IPS-11a (cell line): ENCODE results near the gene ATP6V0E1.

Experiments used
- H3K4me3 ChIP-seq: one replicate; pipeline ENCODE4 v1.5.1; 2013; ENCODE audit warnings: low read depth, low read length, control low read depth

The ATP6V0E1 gene

DNA sequence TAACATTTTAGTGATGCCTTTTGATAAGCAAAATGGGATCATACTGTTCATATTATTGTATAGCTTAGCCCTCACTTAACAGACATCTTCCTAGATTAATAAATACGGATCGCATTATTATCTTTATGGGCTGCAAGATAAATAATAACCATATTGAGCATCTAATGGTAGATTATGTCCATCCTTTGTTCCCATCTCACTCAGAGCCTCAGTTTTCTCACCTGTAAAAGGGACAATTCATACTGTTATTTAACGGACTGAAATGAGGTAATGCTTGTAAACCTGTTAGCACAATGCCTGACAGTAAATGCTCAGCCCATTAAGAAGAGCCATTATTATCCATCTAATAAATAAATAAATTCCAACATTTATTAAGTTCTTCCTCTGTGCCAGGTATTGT is 27.3 kb upstream of the ATP6V0E1 start:
- H3K4me3 ChIP-seq = no peak overlapping the region

DNA sequence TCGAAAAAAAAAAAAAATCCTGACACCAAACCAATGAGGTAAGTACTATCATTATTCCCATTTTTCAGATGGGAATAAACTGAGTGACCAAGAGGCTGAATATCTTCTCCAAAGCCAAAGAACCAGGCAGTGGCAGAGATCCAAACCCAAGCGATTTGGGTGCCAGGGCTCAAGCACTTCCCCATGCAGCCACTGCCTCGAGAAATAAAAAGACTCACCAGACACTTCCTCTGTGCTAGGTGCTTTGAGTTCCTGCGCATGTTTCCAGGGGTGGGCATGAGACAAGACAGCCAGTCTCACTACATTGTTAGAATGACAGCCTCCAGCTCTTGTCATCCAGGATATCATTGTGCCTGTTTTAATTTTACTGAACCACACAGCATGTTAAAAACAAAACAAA is 26.6 kb upstream of the ATP6V0E1 start:
- no peak overlapping the region for H3K4me3 ChIP-seq

DNA sequence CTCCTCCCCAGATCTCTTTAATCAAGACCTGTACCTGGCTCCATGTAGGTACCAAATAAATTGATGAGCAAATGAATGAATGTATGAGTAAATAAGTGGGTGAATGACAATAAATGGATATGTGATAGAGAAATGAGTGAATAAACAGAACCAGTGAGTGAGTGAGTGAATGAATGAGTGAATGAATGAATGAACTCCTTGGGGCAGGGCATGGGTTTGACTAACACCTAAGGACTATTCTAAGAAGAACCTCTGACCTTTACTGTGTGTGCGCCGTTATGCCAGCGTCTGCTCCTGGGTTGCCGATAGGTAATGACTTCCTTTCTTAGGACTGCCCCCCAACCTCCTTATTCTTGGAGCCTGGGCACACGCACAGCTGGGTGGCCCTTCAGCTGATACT is 26.1 kb upstream of the ATP6V0E1 start:
- H3K4me3 ChIP-seq = no peak overlapping the region

DNA sequence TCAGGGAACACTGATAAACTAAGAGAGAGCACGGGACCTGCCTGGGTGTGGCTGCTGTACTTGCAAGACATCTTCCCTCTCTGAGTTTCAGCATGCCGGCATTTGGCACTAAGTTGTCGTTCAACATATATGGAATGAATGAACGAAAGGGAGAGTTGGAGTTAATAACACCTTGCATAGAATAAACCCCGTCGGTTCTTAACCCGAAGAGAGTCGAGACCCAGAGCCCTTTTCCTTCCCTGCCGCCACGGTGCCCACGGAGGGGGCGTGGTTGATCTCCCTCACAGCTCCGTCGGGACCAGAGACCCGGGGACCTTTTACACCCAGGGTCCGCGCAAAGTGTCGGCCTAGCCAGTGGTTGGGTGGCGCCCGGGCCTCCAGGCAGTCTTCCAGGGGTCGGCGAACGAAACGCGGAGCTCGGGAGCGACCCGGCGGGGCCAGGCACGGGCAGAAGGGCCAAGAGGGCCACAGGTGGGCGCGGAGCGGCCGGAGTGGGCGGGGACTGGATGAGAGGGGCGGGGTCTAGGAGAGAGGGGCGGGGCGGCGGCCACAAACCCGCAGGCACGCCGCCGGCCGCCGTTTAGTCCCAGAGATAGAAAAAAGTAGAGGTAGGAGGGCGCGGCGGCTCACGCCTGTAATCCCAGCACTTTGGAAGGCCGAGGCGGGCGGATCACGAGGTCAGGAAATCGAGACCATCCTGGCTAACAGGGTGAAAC is 25.1 kb upstream of the ATP6V0E1 start:
- peak overlapping the region; percentile 59 for H3K4me3 ChIP-seq

DNA sequence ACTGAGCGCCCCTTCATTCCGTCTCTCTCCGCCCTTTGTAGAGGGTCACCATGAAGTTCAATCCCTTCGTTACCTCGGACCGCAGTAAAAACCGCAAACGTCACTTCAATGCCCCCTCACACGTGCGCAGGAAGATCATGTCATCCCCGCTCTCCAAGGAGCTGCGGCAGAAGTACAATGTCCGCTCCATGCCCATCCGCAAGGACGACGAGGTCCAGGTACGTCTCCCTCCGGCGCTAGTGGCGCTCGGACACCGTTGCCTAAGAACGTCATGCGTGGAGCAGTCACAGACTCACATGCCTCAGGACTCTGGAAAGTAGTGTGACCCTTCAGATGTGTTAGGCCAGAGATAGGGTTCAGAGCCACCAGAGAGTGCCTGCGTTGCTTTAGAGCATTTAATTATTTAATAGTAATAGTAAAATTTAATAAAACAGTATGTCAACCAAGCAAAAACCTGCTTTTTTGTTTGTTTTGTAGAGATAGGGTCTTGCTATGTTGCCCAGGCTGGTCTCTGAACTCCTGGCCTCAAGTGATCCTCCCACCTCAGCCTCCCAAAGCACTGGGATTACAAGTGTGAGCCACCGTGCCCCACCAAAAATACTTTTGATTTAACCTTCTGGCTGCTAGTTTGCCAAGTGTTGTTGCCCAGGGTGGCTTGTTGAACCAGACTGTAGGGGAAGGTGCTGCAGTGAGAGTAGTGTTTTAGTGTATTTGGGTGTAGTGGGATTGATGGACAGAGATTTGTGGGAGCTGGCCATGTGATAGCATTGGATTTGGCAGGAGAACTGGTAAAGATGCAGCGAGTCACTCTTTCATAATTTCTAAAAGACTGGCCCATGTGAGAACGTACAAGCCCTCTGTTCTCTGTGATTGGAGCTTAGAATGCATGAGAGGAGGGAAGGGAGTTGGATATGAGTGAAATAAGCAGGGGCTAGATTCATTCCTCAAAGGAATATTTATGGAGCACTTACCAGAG is 23.5 kb upstream of the ATP6V0E1 start:
- H3K4me3 ChIP-seq = peak overlapping the region; percentile 99

DNA sequence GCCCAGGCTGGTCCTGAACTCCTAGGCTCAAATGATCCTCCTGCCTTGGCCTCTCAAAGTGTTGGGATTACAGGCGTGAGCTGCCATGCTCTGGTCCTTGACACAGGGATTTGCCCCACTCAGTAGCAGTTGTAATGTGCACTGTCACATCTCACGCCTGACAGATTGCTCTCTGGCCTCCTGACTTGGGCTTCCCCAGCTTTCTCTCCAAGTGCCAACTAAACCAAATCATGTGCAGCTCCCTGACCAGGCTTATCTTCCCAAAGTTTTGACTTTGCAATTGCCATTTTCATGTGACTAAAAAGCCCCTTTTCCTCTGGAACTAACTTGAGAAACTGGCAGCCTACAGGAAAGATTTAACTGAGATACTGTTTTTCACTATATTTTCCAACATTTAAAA is 13.7 kb upstream of the ATP6V0E1 start:
- no peak overlapping the region for H3K4me3 ChIP-seq

DNA sequence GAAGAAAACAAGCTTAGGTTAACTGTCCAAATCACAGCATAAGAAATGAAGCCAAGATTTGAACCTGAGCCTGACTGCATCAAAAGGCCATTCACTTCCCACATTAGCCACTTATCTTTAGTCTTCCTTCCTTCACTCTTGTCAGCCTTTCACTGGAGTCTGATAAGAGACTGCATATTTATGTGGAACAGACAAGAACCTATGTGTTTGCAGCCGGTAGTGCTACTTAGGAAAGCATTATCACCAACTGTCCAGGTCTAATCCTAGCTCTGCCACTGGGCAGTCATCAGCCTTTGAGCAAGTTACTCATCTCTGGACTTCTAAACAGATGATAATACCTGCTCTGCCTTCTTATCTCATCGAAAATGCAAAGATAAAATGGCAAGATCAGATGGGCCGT is 12.1 kb upstream of the ATP6V0E1 start:
- H3K4me3 ChIP-seq = no peak overlapping the region

DNA sequence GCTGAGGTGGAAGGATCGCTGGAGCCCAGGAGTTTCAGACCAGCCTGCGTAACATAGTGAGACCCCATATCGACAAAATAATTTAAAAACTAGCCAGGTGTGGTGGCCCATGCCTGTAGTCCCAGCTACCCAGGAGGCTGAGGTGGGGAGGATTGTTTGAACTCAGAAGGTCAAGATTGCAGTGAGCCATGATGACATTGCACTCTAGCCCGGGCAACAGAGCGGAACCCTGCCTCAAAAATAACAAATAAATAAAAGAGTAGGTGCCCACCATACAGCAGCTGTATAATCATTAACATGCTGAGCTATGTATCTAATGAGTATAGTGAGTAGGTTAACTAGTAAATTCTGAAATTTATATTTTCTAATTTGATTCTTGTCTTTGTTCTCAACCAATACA is 11.0 kb upstream of the ATP6V0E1 start:
- no peak overlapping the region for H3K4me3 ChIP-seq

DNA sequence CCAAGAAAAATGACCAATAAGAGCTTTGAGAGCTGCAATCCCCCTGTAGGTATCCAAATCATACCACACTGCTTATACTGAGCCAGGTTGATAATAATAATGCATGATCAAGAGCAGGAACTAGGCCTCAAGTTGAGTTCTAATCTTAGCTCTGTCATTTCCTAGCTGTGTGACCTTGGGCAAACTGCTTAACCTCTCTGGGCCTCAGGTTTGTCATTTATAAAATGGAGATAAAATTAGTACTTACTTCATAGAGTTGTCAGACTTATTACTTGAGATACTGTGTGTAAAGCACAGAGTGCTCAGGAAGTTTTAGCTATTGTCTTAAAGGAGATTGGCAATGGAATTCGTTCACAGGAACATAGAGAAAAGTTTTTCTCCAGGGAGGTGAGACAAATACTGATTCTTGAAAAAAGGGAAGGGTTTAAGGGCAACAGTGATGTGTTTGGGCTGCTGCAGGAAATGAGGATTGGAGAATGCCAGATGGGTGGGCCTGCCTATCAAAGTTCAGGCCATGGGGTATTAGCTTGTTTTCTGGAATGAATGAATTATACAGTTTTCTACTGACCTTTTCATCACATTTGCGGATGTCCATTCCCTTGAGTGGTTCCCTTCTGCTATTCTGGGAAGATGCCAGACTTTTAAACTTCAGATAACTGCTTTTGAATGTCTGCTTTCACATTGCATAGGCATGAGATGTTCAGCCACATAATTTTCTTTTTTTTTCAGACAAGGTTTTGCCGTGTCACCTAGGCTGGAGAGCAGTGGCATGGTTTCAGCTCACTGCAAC is 10.2 kb upstream of the ATP6V0E1 start:
- H3K4me3 ChIP-seq = no peak overlapping the region

DNA sequence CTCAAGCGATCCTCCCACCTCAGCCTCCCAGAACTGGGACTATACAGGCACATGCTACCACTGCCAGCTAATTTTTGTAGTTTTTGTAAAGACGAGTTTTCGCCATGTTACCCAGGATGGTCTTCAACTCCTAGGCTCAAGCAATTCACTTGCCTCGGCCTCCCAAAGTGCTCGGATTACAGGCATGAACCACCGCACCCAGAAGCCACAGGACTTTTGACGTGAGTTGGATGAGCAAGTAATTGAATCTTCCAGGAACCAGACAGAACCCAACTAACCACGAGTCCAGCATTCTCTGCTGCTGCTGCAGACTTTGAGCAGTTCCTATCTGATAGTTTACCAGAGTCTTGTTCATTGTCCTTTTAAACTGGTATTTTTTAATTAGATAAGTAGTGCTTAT is 9.6 kb upstream of the ATP6V0E1 start:
- no peak overlapping the region for H3K4me3 ChIP-seq

DNA sequence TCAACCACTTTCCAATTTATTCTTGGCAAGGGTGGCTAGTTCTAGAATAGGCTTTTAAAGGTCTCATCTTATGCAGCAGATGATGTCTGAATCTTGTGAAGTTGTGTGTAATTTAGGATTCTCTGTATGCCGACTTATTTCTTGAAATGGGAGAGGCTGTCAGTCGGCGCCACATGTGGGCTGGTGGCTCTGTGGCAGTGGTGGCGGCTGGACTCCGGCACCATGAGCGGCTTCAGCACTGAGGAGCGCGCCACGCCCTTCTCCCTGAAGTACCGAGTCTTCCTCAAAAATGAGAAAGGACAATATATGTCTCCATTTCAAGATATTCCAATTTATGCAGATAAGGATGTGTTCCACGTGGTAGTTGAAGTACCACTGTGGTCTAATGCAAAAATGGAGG is 8.3 kb upstream of the ATP6V0E1 start:
- H3K4me3 ChIP-seq = no peak overlapping the region

DNA sequence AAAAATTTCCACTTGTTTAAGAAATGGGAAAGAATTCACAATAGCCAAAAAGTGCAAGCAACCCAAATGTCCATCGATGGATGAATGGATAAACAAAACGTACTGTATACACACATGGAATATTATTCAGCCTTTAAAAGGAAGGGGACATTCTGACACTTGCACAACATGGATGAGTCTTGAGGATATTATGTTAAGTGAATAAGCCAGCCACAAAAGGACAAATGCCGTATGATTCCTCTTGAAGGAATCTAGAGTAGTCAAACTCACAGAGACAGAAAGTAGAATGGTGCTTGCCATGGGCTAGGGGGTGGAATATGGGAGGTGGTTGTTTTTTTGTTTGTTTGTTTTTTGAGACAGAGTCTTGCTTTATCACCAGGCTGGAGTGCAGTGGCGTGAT is 3.8 kb upstream of the ATP6V0E1 start:
- H3K4me3 ChIP-seq = no peak overlapping the region

DNA sequence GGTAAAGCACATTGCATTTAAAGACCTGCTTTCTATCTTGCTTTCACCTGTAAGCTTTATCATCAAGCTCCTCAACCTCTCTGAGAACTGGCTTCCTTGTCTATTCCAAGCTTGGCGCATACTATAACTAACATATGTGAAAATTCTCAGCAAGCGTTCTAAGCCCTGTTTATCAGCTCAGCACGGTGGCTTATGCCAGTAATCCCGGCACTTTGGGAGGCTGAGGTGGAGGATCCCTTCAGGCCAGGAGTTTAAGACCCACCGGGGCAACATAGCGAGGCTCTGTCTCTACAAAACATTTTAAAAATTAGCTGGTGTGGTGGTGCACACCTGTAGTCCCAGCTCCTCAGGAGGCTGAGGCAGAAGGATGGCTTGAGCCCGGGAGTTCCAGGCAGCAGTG is 1.6 kb upstream of the ATP6V0E1 start:
- no peak overlapping the region for H3K4me3 ChIP-seq

DNA sequence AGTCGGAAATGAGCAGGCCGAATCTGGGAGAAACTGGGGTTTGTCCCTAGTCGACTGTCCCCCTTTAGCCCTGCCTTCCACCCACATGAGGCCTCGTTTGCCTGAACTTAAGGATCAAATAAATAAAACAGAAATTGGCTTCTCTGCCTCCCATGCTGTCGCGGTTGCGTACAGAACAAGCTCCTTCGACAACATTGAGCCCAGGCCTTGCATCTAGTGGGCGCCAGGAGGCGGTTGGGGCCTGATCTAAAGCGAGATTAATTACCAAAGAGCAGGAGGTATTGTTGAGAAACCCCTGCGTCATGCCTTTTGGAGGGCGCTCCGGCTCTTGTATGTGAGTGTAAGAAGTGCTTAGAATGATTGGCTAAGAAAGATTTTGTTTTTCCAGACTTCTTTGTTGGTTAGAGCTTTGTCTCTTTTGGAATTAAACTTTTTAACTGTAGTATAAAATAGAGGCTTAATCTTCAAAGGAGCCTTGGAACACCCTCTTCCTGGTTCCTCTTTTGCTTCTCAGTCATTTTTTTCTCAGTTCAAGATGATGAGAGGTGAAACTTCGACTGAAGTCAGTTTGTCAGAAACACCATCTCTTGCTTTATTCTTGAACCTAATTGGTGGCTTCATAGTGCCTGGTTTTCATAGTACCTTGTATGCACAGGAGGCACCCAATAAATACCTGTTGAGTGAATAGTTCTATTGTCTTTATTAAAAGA is 828 bp downstream of the ATP6V0E1 start:
- peak overlapping the region; percentile 93 for H3K4me3 ChIP-seq

DNA sequence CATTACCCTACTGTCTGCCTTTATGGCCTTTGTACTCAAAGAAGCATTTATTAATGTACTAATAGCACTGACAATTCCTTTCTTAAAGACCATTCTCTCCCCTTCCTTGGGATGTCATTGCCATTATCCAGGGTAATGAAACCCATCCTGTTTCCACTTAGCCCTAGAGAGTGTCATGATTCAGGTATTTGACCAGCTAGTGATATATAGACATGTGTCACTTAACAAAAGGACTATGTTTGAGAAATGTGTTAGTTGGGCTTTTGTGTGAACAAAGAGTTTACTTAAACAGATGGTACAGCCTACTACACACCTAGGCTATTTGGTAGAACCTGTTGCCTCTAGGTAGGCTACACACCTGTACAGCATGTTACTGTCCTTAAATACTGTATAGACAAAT is 2.0 kb downstream of the ATP6V0E1 start:
- no peak overlapping the region for H3K4me3 ChIP-seq

DNA sequence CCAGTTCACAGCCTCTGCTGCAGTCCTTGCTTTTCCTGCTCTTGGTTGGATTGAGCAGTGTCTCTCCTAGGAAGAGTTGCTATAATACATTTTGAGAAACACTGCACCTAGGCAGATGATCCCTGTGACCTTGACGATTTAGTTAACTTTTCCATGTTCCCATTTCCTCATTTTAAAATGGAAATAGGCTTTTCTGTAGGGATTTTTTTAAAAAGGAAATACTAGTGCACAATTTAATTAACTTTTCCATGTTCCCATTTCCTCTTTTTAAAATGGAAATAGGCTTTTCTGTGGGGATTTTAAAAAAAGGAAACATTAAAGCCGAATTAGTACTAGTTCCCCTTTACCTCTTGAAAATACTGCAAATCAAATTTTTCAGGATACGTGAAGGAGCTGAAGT is 4.7 kb downstream of the ATP6V0E1 start:
- no peak overlapping the region for H3K4me3 ChIP-seq

DNA sequence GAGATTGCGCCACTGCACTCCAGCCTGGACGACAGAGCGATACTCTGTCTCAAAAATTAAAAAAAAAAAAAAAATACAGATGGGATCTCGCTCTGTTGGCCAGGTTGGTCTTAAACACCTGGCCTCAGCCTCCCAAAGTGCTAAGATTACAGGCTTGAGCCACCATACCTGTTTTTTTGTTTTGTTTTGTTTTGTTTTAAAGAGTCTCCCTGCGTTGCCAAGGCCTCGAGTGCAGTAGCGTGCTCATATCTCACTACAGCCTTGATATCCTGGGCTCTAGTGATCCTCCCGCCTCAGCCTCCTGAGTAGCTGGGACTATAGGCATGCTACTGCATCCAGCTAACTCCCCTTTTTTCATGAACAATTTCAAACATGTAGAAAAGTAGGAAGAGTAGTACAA is 7.2 kb downstream of the ATP6V0E1 start:
- no peak overlapping the region for H3K4me3 ChIP-seq

DNA sequence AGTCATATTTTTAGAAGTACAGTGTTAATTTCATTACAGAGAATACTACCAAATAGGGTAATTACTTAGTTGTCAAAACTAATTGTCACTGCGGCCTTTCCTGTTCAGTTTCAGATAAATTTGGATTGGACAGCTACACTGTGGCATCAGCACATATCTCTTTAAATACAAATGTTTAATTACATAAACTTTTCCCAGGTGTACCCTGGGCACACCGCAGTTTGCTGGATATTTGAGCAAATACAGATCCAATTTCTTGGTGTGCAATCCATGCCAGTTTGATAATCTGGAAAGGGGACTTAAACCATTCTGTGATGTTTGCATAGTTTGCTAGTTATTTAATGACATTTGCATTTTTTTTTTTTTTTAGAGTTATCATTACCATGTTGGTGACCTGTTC is 10.8 kb downstream of the ATP6V0E1 start:
- H3K4me3 ChIP-seq = no peak overlapping the region

DNA sequence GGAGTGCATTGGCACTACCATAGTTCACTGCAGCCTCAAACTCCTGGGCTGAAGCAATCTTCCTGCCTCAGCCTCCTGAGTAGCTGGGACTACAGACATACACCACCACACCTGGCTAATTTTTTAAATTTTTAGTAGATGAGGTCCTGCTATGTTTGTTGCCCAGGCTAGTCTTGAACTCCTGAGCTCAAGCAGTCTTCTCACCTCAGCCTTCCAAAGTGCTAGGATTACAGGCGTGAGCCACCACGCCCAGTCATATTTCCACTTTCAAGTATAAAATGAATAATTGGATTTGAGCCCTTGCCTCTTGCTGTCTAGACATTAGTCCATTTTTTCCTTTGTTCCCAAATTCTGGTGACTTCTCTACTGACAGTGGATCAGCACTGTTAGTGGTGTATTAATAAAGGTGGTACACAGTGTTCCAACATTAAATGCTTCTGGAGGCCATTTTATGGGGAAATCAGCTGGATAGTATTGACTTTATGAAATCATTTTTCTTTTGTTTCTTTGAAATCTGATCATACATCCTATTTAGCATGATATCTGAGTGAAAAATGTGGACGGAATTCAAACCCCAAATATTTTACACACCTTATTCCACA is 15.9 kb downstream of the ATP6V0E1 start:
- H3K4me3 ChIP-seq = no peak overlapping the region

DNA sequence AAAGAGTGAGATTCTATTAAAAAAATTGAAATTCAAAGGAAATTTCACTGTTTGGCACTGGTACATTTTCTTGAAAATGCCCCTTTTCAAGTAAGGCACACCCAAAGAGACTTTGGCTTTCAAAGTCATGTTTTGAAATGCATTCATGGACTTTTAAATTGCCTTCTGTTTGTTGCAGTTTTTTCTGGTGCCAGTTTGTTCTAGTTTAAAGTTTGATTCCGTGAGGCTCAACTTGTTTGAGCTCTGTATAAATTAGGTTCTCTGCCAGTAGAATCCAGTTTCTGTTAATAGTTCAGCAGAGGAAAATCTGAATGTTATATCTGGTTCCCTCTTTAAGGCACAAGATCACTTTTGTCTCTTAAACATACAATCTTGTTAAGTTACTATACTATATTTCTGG is 16.4 kb downstream of the ATP6V0E1 start:
- no peak overlapping the region for H3K4me3 ChIP-seq
